GM23248 (cell line): ENCODE results near the gene PROSER1.

Experiments used
- EZH2 ChIP-seq: fragments of 200-600 bp; sonication (generic); IDR thresholded peaks from 2 replicates; pipeline ENCODE4 v1.6.1; 2018; ENCODE audit warnings: antibody characterized with exemption, mild to moderate bottlenecking; ENCODE audit not compliant: insufficient read depth, poor library complexity, severe bottlenecking
- EZH2phosphoT487 ChIP-seq: fragments of 200-600 bp; sonication (generic); IDR thresholded peaks from 2 replicates; pipeline ENCODE4 v1.6.1; 2018; ENCODE audit warnings: antibody characterized with exemption, moderate library complexity, mild to moderate bottlenecking, low read depth; ENCODE audit not compliant: insufficient read depth

GRCh38 chr13:38981096-38981495 is 56.8 kb downstream of the PROSER1 start:
- TF ChIP-seq EZH2phosphoT487 (no peak), EZH2 (no peak)
